ENCODE measurements around the gene CDH4.

Gene CDH4

DNA sequence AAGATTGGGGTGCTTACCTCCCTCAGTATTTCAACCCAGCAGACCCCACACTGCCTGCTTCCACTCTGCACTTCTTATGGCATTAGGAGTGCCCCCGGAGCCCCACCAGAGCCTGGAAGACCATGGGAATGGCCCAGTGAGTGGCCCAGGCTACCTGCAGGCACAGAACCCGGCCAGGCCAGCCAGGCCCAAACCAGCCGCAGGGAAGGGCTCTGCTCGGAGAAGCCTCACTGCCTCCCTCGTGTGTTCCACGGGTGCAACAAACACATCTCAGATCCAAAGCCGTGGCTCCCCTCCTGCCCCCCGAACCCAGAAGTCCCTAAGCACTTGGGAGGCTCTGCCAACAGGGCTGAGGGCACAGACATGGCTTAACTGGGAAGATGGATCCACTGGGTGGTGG is 283.9 kb downstream of the CDH4 start:
- Histone ChIP-seq H3K27ac (ENCODE audit: low read depth, low read length, severe bottlenecking) (no peak overlapping the region), H3K4me1 (ENCODE audit: control insufficient read depth, insufficient read depth, low read length, poor library complexity, severe bottlenecking) (peaks cover 13% of the 10 kb centered on the region), H3K9me3 (ENCODE audit: control insufficient read depth, low read length) (no peaks in the 10 kb centered on the region), H3K36me3 (ENCODE audit: control insufficient read depth, insufficient read depth, low read length) (no peaks in the 10 kb centered on the region), H3K4me3 (ENCODE audit: extremely low read depth, insufficient read depth, low read length, poor library complexity, severe bottlenecking) (no peak overlapping the region)
- 84 to 85% methylated on average over 7 of the region's 8 CpGs for WGBS, 2 experiments (ENCODE audit: insufficient coverage in 2 of 2)

DNA sequence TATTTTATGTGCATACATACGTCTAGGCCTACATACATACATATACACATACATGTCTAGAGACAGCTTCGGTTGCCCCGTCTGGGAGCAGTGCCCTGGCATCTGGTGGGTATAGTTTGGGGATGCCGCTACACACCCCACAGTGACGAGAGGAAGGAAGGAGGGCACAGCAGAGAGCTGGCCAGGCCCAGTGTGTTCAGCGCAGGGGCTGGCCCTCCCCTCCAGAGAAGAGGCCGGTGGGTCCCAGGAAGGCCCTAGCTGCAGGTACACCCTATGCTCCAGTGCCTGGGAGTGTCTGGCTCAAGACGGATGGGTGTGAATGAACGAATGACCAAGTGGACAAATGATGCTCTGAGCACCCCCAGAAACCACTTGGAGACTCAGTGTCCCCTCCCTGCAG is 284.6 kb downstream of the CDH4 start:
- 89 to 98% methylated on average over 6 to 8 of the region's 9 CpGs for WGBS, 2 experiments (ENCODE audit: insufficient coverage in 2 of 2)
- peaks cover 13% of the 10 kb centered on the region for H3K4me1 ChIP-seq (ENCODE audit: control insufficient read depth, insufficient read depth, low read length, poor library complexity, severe bottlenecking)
- no peak overlapping the region for H3K4me3 ChIP-seq (ENCODE audit: extremely low read depth, insufficient read depth, low read length, poor library complexity, severe bottlenecking)
- H3K36me3 ChIP-seq (ENCODE audit: control insufficient read depth, insufficient read depth, low read length), result no peaks in the 10 kb centered on the region
- H3K9me3 ChIP-seq (ENCODE audit: control insufficient read depth, low read length), result no peaks in the 10 kb centered on the region
- H3K27ac ChIP-seq (ENCODE audit: low read depth, low read length, severe bottlenecking), result no peak overlapping the region

DNA sequence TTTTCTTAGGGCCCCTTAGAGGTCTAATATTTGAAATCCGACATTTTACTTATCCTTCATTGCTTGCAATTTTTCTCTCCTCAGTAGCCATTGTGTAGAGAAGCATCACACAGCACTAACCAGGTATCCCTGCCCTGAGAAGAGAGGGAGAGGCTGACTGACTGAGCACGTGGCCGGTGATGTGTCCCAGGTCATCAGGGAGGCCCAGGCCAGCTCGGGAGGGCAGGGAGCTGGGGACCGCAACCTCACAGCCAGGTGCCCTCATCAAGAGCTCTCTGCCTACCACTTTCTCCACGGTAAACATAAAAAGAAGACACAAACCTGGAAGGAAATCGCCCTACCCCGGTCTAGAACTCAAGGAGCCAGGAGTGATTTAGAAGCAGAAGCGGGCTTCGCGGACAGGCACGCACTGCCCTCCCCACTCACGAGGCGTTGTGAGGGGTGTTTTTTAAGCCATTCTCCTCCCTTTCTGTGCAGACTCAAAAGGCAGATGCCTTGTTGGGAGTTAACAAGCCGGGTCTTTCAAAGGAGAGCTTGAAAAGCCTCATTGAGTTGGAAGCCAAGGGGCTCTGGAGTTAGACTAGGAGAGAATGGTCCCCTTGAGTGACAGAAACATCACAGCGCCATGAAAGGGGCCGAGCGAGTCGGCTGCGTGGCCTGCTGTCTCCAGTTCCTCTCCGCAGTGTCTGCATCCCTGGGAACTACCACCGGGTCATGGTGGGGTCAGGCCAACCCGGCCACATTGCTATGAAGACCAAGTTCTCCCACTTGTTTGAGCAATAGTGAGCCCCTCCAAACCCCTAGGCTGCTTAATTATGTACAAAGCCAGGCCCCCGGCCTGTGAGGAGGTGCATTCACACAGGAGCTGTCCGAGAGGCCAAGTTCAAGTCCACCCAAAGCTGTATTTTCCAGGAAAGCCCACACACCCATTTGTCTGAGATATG is 285.4 kb downstream of the CDH4 start:
- H3K4me1 ChIP-seq (ENCODE audit: control insufficient read depth, insufficient read depth, low read length, poor library complexity, severe bottlenecking), result peaks cover 5% of the 10 kb centered on the region
- no peak overlapping the region for H3K27ac ChIP-seq (ENCODE audit: low read depth, low read length, severe bottlenecking)
- H3K36me3 ChIP-seq (ENCODE audit: control insufficient read depth, insufficient read depth, low read length), result no peaks in the 10 kb centered on the region
- H3K9me3 ChIP-seq (ENCODE audit: control insufficient read depth, low read length), result no peaks in the 10 kb centered on the region
- 92 to 95% methylated on average over 19 to 23 of the region's 25 CpGs for WGBS, 2 experiments (ENCODE audit: insufficient coverage in 2 of 2)
- H3K4me3 ChIP-seq (ENCODE audit: extremely low read depth, insufficient read depth, low read length, poor library complexity, severe bottlenecking), result no peak overlapping the region

DNA sequence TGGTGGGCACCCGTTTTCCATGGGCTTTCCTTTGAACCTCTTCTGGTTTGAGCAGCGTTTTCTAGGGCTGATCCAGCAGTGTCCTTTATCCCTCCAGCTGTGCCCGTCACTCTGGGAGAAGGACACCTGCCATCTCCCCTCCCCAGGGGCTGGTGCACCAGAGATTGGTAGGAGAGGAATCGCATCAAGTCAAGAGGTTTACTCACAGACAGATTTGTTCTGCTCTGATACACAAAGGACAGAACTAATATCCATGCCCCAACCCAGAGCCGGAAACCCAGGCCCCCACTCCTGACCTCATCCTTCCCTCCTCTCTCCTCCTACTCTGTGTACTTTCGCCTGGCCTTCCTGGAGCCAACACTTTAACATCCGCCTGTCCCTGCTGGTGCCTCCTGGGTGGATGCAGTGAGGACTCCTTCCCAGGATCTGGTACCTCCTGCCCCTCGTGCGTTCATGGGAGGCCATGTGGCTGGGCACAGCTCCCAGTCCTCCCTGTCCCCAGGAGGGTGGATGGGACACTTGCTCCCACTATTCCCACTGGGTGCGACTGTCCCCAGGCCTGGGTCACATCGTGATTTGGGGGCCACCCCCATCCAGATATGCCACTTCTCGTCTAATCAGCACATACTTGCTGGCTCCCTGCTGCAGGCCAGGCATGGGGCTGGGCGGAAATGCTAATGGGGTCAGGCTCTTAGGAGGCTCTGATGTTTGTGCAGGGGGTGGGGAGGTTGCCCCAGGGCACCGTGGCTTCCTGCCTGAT is 286.3 kb downstream of the CDH4 start:
- Histone ChIP-seq H3K9me3 (ENCODE audit: control insufficient read depth, low read length) (no peaks in the 10 kb centered on the region), H3K27ac (ENCODE audit: low read depth, low read length, severe bottlenecking) (no peak overlapping the region), H3K36me3 (ENCODE audit: control insufficient read depth, insufficient read depth, low read length) (no peaks in the 10 kb centered on the region), H3K4me3 (ENCODE audit: extremely low read depth, insufficient read depth, low read length, poor library complexity, severe bottlenecking) (no peak overlapping the region), H3K4me1 (ENCODE audit: control insufficient read depth, insufficient read depth, low read length, poor library complexity, severe bottlenecking) (no peaks in the 10 kb centered on the region)
- WGBS, 2 experiments (ENCODE audit: insufficient coverage in 2 of 2), result 81 to 84% methylated on average over 11 to 12 of the region's 14 CpGs

DNA sequence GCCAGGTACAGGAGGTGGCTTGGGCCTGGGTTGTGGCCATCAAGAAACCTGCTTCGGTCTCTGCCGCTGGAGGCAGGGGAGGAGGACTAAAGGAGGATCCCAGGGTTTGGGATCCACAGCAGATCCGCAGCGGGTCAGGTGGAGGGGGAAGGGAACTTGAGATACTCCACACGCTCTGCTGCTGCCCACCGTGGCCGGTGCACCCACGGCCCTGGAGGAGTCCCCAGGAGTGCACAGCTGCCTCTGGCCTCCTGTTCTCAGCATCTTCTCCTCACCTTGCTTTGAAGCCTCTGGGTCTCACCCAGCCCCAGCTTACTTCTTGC is 286.8 kb downstream of the CDH4 start:
- Histone ChIP-seq H3K4me3 (ENCODE audit: extremely low read depth, insufficient read depth, low read length, poor library complexity, severe bottlenecking) (no peak overlapping the region), H3K27ac (ENCODE audit: low read depth, low read length, severe bottlenecking) (no peak overlapping the region), H3K9me3 (ENCODE audit: control insufficient read depth, low read length) (no peaks in the 10 kb centered on the region), H3K36me3 (ENCODE audit: control insufficient read depth, insufficient read depth, low read length) (no peaks in the 10 kb centered on the region), H3K4me1 (ENCODE audit: control insufficient read depth, insufficient read depth, low read length, poor library complexity, severe bottlenecking) (no peaks in the 10 kb centered on the region)
- 95 to 100% methylated on average over 2 to 4 of the region's 8 CpGs for WGBS, 2 experiments (ENCODE audit: insufficient coverage in 2 of 2)

DNA sequence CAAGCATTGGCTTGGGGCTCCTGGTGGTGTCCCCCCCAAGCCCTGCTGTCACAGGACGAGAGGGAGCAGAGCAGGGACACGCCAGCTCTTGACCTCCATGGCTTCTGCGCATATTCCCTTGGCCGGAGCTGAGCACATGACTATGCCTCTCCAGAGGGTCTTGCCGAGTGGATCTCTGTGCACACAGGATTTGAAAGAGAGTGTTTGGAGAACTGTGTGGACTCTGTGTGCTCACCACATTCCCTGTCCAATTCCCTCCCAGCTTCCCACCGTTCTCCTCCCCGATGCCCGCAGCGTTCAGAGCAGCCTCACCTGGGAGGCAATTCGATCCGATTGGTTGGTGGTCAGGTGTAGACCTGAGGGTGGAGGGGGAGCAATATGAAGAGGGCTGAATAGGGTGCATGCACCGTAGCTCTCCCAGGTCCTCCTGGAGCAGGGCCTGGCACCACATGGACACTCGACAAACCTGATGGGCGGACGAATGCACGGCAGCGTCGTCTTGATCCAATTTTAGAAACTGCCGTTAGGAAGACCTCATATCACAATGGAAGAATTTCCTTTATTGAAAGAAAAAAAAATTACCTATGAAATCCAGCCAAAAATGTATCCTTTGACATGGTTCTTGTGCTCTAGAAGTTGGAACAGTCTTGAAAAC is 287.8 kb downstream of the CDH4 start:
- 86 to 93% methylated on average over 8 of the region's 19 CpGs for WGBS, 2 experiments (ENCODE audit: insufficient coverage in 2 of 2)
- Histone ChIP-seq H3K9me3 (ENCODE audit: control insufficient read depth, low read length) (no peaks in the 10 kb centered on the region), H3K27ac (ENCODE audit: low read depth, low read length, severe bottlenecking) (no peak overlapping the region), H3K36me3 (ENCODE audit: control insufficient read depth, insufficient read depth, low read length) (no peaks in the 10 kb centered on the region), H3K4me1 (ENCODE audit: control insufficient read depth, insufficient read depth, low read length, poor library complexity, severe bottlenecking) (no peaks in the 10 kb centered on the region), H3K4me3 (ENCODE audit: extremely low read depth, insufficient read depth, low read length, poor library complexity, severe bottlenecking) (no peak overlapping the region)

DNA sequence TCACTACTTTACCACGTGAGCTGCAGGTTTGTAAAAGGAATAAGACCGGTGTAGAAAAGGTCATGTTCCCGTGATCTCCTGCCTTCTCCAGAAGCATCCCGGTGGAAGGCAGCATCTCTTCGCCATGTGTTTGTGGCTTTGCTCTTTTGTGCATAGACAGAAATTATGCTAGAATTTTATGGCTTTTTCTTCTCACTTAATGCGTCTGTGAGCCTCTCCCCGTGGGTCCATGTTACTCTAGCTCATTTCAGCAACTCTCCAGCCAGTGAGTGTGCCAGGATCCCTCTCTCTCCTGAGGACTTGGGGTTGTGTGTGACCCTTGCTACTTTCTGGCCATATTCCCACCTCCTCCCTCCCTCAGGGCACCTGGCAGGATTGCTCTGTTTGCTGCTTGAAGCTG is 289.5 kb downstream of the CDH4 start:
- Histone ChIP-seq H3K4me1 (ENCODE audit: control insufficient read depth, insufficient read depth, low read length, poor library complexity, severe bottlenecking) (no peaks in the 10 kb centered on the region), H3K4me3 (ENCODE audit: extremely low read depth, insufficient read depth, low read length, poor library complexity, severe bottlenecking) (no peak overlapping the region), H3K36me3 (ENCODE audit: control insufficient read depth, insufficient read depth, low read length) (no peaks in the 10 kb centered on the region), H3K27ac (ENCODE audit: low read depth, low read length, severe bottlenecking) (no peak overlapping the region), H3K9me3 (ENCODE audit: control insufficient read depth, low read length) (no peaks in the 10 kb centered on the region)
- WGBS, 2 experiments (ENCODE audit: insufficient coverage in 2 of 2), result 87 to 98% methylated on average over 6 to 7 of the region's 7 CpGs

DNA sequence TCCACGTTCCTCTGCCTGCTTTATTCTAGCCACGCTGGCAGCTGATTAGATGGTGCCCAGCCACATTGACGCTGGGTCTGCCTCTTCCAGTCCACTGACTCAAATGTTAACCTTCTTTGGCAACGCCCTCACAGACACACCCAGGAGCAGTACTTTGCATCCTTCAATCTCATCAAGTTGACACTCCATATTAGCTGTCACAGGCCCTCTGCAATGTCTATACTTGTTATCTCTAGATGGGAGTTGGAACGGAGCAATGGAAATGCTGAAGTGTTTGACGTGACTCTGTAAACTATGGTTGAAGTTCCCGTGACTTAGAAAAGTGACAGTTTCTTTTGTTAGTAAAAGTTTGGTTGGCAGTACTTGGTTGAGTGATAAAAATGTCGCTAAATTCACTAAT is 291.0 kb downstream of the CDH4 start:
- Histone ChIP-seq H3K9me3 (ENCODE audit: control insufficient read depth, low read length) (no peaks in the 10 kb centered on the region), H3K27ac (ENCODE audit: low read depth, low read length, severe bottlenecking) (no peak overlapping the region), H3K36me3 (ENCODE audit: control insufficient read depth, insufficient read depth, low read length) (no peaks in the 10 kb centered on the region), H3K4me1 (ENCODE audit: control insufficient read depth, insufficient read depth, low read length, poor library complexity, severe bottlenecking) (no peaks in the 10 kb centered on the region), H3K4me3 (ENCODE audit: extremely low read depth, insufficient read depth, low read length, poor library complexity, severe bottlenecking) (no peak overlapping the region)
- 79 to 90% methylated on average over 2 to 3 of the region's 8 CpGs for WGBS, 2 experiments (ENCODE audit: insufficient coverage in 2 of 2)

DNA sequence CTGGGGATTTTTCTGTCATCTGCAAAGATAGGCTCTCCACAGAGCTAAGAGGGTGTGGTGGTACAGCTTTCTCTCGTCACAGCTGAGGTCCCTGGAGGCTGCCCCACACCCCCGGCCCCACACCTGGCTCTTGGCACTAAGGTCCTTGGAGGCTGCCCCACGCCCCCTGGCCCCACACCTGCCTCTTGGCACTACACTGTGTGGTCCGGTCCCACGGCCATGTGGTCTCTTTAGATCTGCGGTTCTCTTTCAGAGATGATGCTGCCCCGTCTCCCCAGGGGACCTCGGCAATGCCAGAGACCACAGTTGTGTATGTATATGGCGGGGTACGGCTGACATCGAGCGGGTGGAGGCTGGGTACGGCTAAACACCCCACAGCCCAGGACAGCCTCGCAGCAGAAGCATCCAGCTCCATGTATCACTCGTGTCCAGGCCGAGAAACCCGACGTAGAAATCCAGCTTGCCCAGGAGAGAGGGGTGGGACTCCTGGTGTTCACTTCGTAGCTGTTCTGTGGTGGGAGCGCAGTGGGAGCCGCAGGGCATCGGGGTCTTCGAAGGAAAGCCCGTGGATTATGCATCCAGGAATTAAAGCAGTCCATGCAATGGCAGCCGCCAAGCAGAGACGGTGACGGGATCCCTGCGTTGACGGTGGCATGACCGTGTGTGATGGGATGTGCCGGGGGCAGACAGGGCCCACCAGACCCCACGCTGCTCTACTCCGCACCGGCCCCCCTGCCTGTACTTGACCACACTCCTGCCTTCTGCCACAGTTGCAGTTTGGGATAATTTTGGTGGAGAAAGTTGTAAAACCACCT is 292.1 kb downstream of the CDH4 start:
- Histone ChIP-seq H3K27ac (ENCODE audit: low read depth, low read length, severe bottlenecking) (no peak overlapping the region), H3K36me3 (ENCODE audit: control insufficient read depth, insufficient read depth, low read length) (no peaks in the 10 kb centered on the region), H3K4me1 (ENCODE audit: control insufficient read depth, insufficient read depth, low read length, poor library complexity, severe bottlenecking) (no peaks in the 10 kb centered on the region), H3K9me3 (ENCODE audit: control insufficient read depth, low read length) (no peaks in the 10 kb centered on the region), H3K4me3 (ENCODE audit: extremely low read depth, insufficient read depth, low read length, poor library complexity, severe bottlenecking) (no peak overlapping the region)
- 91 to 92% methylated on average over 28 of the region's 34 CpGs for WGBS, 2 experiments (ENCODE audit: insufficient coverage in 2 of 2)

Measured in mesodermal cell (in vitro differentiated cells).